Panc1 (cell line): ENCODE measurements around the gene KLHL42. TPM values are rescaled to one million over a fixed set of nuclear protein-coding genes. Genes with fewer than 3 reads are reported as not detected.

ENCODE experiments used
- ATAC-seq: fragments of 200-7000 bp; cut with Tn5 transposase; 2 replicates; pipeline ENCODE4 v1.9.1; 2020; ENCODE audit warnings: mild to moderate bottlenecking, moderate library complexity
- BruUV-seq: library from RNA; stranded (reverse); fragments of 400-500 nt; replicated peaks from 2 replicates; lab custom pipeline; 2021; lab: Mats Ljungman, UMichigan
- CTCF ChIA-PET: fragments of 300-600 bp; sonication (Branson Sonifier 250); formaldehyde crosslinking; loops from one replicate; lab custom pipeline; 2022; ENCODE audit warnings: antibody characterized with exemption; lab: Charles Lee
- POLR2A ChIA-PET: fragments of 300-600 bp; sonication (Branson Sonifier 250); formaldehyde crosslinking; loops from one replicate; lab custom pipeline; 2022; ENCODE audit warnings: antibody characterized with exemption; lab: Charles Lee
- DNase-seq: peaks from one replicate; pipeline ENCODE4 v3.0.0-alpha.2; 2010; ENCODE audit warnings: low read depth, low spot score
- H3K27ac ChIP-seq: 2 replicates; pipeline ENCODE4 v1.5.1; 2011; ENCODE audit warnings: mild to moderate bottlenecking, low read length, inconsistent platforms
- H3K27me3 ChIP-seq: fragments of 200-500 bp; sonication (Bioruptor generic); 2 replicates; pipeline ENCODE4 v1.6.0; 2014; ENCODE audit warnings: low read length, inconsistent platforms; ENCODE audit not compliant: control insufficient read depth, insufficient read depth
- H3K36me3 ChIP-seq: fragments of 200-500 bp; sonication (Bioruptor generic); 2 replicates; pipeline ENCODE4 v1.5.1; 2014; ENCODE audit warnings: inconsistent platforms, mild to moderate bottlenecking, low read length, moderate library complexity; ENCODE audit not compliant: control insufficient read depth, insufficient read depth
- H3K4me1 ChIP-seq: 2 replicates; pipeline ENCODE4 v1.5.1; 2011; ENCODE audit warnings: inconsistent platforms, mild to moderate bottlenecking, low read length, moderate library complexity; ENCODE audit not compliant: control insufficient read depth, insufficient read depth
- H3K4me3 ChIP-seq, 2 experiments: 2 replicates each; pipeline ENCODE4 v1.5.1; 2011 to 2012; ENCODE audit warnings: low read depth in 2 of 2, low read length in 2 of 2, mild to moderate bottlenecking in 2 of 2, inconsistent platforms in 1 of 2, moderate library complexity in 1 of 2
- H3K9me3 ChIP-seq: fragments of 200-500 bp; sonication (Bioruptor generic); 2 replicates; pipeline ENCODE4 v1.5.1; 2014; ENCODE audit warnings: low read depth, mild to moderate bottlenecking, inconsistent platforms, low read length, moderate library complexity; ENCODE audit not compliant: control insufficient read depth, insufficient read depth
- POLR2AphosphoS5 ChIP-seq: IDR thresholded peaks from 2 replicates; pipeline ENCODE4 v1.6.1; 2012; ENCODE audit warnings: mild to moderate bottlenecking, low read depth, low read length, moderate library complexity
- SIN3A ChIP-seq: IDR thresholded peaks from 2 replicates; pipeline ENCODE4 v1.6.1; 2012; ENCODE audit warnings: low read depth, mild to moderate bottlenecking, low read length, moderate library complexity, borderline replicate concordance; ENCODE audit not compliant: insufficient read depth
- TCF7L2 ChIP-seq: IDR thresholded peaks from 2 replicates; pipeline ENCODE4 v1.6.1; 2011; ENCODE audit warnings: mild to moderate bottlenecking, low read depth, low read length, inconsistent platforms
- in situ Hi-C: cut with HindIII; loops from 2 replicates; pipeline ENCODE4 v1.10.0; 2016; ENCODE audit warnings: low sequenced_read_pairs, low pct_unique_long_range_greater_than_20kb
- intact Hi-C: fragments of 100-400 bp; cut with micrococcal nuclease; formaldehyde crosslinking; loops from one replicate; pipeline ENCODE4 v1.10.0; 2022; ENCODE audit not compliant: unreplicated experiment
- total RNA-seq: library from RNA; stranded (reverse); gene quantifications from one replicate; pipeline ENCODE4 v1.2.1, GENCODE V29; 2021; ENCODE audit not compliant: unreplicated experiment
- TF ChIP-seq, protein P1 (sequence below): fragments of 450-650 bp; IDR thresholded peaks from 2 replicates; pipeline ENCODE4 v1.5.1; 2017; ENCODE audit warnings: mild to moderate bottlenecking
- TF ChIP-seq, protein P2 (sequence below), 2 experiments: IDR thresholded peaks; 2 replicates each; pipeline ENCODE4 v1.6.1; 2011 to 2012; ENCODE audit warnings: low read depth in 2 of 2, control low read depth in 1 of 2, low read length in 1 of 2, mild to moderate bottlenecking in 1 of 2, moderate library complexity in 1 of 2; ENCODE audit not compliant: insufficient read depth in 1 of 2

Gene KLHL42
- total RNA-seq, 1 experiment from 2014 or later: 35.2 TPM

DNA sequence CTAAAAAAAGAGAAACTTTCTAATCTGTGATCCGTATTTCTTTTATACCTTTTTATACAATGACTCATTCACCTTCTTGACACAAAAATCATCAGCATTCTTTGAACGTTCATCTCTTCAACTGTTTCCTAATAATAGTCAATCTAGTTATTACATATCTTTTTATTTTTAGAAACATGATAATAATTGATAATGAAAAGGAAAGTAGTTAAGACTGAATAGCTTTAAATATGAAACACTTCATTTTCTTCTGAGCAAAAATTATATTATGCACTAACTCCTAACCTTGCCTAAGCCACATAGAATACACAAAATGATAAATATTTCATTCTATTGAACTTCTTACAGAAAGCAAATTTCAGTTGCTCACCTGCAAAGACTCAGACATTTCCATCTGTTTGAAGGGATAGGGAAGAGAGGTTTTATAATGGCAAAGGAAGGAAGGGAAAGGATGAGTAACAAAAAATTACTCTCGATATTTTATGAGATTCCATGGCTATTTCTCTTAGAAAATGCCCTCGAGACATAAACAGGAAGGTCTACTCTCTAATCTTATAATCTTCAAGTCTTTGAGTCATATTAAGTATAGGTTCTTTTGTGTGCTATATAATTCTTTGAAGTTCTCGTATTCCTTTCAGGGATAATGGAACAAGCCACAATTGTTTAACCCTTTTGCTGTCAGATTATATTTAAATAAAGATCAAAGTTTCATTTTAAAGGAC, 7.5 kb upstream of the KLHL42 start:
- intact Hi-C loops (no loop called here), in situ Hi-C loops (no loop called here)
- Histone ChIP-seq H3K36me3 (no peaks in the 10 kb centered on the region), H3K4me3 (no peak overlapping the region), H3K4me1 (no peaks in the 10 kb centered on the region; the same call in 1 of the 2 replicates), H3K9me3 (no peaks in the 10 kb centered on the region), H3K27ac (no peak overlapping the region), H3K27me3 (no peaks in the 10 kb centered on the region)
- no TSS peak for BruUV-seq
- ChIA-PET POLR2A (no interaction called here), CTCF (no interaction called here)
- TF ChIP-seq, protein P1, sequence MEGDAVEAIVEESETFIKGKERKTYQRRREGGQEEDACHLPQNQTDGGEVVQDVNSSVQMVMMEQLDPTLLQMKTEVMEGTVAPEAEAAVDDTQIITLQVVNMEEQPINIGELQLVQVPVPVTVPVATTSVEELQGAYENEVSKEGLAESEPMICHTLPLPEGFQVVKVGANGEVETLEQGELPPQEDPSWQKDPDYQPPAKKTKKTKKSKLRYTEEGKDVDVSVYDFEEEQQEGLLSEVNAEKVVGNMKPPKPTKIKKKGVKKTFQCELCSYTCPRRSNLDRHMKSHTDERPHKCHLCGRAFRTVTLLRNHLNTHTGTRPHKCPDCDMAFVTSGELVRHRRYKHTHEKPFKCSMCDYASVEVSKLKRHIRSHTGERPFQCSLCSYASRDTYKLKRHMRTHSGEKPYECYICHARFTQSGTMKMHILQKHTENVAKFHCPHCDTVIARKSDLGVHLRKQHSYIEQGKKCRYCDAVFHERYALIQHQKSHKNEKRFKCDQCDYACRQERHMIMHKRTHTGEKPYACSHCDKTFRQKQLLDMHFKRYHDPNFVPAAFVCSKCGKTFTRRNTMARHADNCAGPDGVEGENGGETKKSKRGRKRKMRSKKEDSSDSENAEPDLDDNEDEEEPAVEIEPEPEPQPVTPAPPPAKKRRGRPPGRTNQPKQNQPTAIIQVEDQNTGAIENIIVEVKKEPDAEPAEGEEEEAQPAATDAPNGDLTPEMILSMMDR: no peak
- TF ChIP-seq SIN3A (no peak), TCF7L2 (no peak), POLR2AphosphoS5 (no peak)
- TF ChIP-seq, protein P2, sequence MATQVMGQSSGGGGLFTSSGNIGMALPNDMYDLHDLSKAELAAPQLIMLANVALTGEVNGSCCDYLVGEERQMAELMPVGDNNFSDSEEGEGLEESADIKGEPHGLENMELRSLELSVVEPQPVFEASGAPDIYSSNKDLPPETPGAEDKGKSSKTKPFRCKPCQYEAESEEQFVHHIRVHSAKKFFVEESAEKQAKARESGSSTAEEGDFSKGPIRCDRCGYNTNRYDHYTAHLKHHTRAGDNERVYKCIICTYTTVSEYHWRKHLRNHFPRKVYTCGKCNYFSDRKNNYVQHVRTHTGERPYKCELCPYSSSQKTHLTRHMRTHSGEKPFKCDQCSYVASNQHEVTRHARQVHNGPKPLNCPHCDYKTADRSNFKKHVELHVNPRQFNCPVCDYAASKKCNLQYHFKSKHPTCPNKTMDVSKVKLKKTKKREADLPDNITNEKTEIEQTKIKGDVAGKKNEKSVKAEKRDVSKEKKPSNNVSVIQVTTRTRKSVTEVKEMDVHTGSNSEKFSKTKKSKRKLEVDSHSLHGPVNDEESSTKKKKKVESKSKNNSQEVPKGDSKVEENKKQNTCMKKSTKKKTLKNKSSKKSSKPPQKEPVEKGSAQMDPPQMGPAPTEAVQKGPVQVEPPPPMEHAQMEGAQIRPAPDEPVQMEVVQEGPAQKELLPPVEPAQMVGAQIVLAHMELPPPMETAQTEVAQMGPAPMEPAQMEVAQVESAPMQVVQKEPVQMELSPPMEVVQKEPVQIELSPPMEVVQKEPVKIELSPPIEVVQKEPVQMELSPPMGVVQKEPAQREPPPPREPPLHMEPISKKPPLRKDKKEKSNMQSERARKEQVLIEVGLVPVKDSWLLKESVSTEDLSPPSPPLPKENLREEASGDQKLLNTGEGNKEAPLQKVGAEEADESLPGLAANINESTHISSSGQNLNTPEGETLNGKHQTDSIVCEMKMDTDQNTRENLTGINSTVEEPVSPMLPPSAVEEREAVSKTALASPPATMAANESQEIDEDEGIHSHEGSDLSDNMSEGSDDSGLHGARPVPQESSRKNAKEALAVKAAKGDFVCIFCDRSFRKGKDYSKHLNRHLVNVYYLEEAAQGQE (IDR thresholded peaks at IDR 0.05; ENCODE audit: insufficient read depth in 1 of 2, low read depth in 2 of 2, low read length in 1 of 2): no peak
- DNase-seq: no peak
- peak; percentile 46; the same call in 1 of the 2 replicates for ATAC-seq

DNA sequence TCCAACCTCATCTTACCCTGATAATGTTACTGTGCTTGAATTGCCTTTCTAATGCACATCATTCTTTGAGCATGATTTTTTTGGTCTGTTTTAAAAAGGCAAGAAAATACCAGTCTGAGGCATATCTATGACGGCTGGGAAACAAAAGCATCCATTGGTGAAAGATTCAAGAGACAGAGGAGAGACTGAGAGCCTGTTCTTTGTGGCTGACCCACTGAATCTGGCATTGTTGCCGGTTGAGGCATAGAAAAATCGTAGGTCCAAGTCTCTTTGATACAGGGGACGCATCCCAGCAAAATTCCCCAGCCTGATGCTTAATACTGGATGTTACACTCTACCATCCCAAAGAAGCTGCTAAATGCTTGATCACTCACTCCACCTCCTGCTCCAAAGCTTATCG, 2.9 kb upstream of the KLHL42 start:
- H3K27ac ChIP-seq: no peak overlapping the region
- ChIA-PET POLR2A (interaction anchor here (0.6 kb wide), 1 partner anchor 56 kb away, joined by 6 read pairs; no protein-coding TSS in a partner anchor), CTCF (no interaction called here)
- BruUV-seq: no TSS peak
- H3K27me3 ChIP-seq: no peaks in the 10 kb centered on the region
- no peak overlapping the region for H3K4me3 ChIP-seq
- DNase-seq (no peak), ATAC-seq (no peak)
- in situ Hi-C loops (no loop called here), intact Hi-C loops (no loop called here)
- H3K4me1 ChIP-seq: peaks cover 18% of the 10 kb centered on the region
- TF ChIP-seq, protein P1: no peak
- TF ChIP-seq SIN3A: no peak
- TF ChIP-seq, protein P2 (IDR thresholded peaks at IDR 0.05; ENCODE audit: insufficient read depth in 1 of 2, low read depth in 2 of 2, low read length in 1 of 2): no peak
- no peak for TF ChIP-seq TCF7L2
- no peak for TF ChIP-seq POLR2AphosphoS5
- no peaks in the 10 kb centered on the region for H3K9me3 ChIP-seq
- H3K36me3 ChIP-seq: peaks cover under 1% of the 10 kb centered on the region; the same call in 1 of the 2 replicates
